Effector CD8-positive, alpha-beta T cell (primary cell): Measurements from ENCODE around the gene PPP4C.
"Not testable (repeated sequence)": the region's sequence is repeated elsewhere in the genome, so short reads cannot be mapped to it uniquely, and the experiment has no call there.

Source experiments
- DNase-seq: peaks from one replicate; lab custom pipeline; 2025; lab: John Stamatoyannopoulos, UW
- total RNA-seq, 4 experiments: gene quantifications; one replicate each; lab custom pipeline; 2026; lab: John Stamatoyannopoulos, UW

PPP4C gene
- total RNA-seq = 116 to 136 (median 117) reads per million in 4 experiments

GRCh38 chr16:30075503-30076275, at the start of gene PPP4C:
Gene PPP4C (plus strand): TSS chr16:30075994. CDS start chr16:30076378, 384 bp downstream.
- peak; percentile 80 for DNase-seq

GRCh38 chr16:30026449-30026848, 49.3 kb upstream of the PPP4C start:
- no peak for DNase-seq

- DNase-seq = no peak
Measured at GRCh38 chr16:30027588-30028437, 48.0 kb upstream of the PPP4C start.

- DNase-seq = no peak
Measured at GRCh38 chr16:30028438-30029076, 47.2 kb upstream of the PPP4C start.

- no peak for DNase-seq
Measured at GRCh38 chr16:30030011-30030685, 45.6 kb upstream of the PPP4C start.

GRCh38 chr16:30030841-30031413, 44.9 kb upstream of the PPP4C start, which contains the start of gene TLCD3B:
Gene TLCD3B (minus strand): TSS chr16:30031271. CDS start chr16:30030527, 744 bp downstream.
- no peak for DNase-seq

- DNase-seq = no peak
Measured at GRCh38 chr16:30031477-30031918, 44.3 kb upstream of the PPP4C start.

- peak; percentile 37 for DNase-seq
Measured at GRCh38 chr16:30032083-30032819, 43.5 kb upstream of the PPP4C start.

- no peak for DNase-seq
Measured at GRCh38 chr16:30033270-30033669, 42.5 kb upstream of the PPP4C start.

- DNase-seq = no peak
Measured at GRCh38 chr16:30040221-30040620, 35.6 kb upstream of the PPP4C start.

- DNase-seq = not testable (repeated sequence)
Measured at GRCh38 chr16:30040690-30041089, 35.1 kb upstream of the PPP4C start.

- DNase-seq = no peak
Measured at GRCh38 chr16:30041841-30042240, 34.0 kb upstream of the PPP4C start.

- no peak for DNase-seq
Measured at GRCh38 chr16:30046178-30046577, 29.6 kb upstream of the PPP4C start.

GRCh38 chr16:30046588-30046987, 29.2 kb upstream of the PPP4C start:
- no peak for DNase-seq

- DNase-seq = no peak
Measured at GRCh38 chr16:30049871-30050270, 25.9 kb upstream of the PPP4C start.

- no peak for DNase-seq
Measured at GRCh38 chr16:30051518-30051917, 24.3 kb upstream of the PPP4C start.

- peak; percentile 81 for DNase-seq
Measured at GRCh38 chr16:30052671-30053372, 23.0 kb upstream of the PPP4C start.

- no peak for DNase-seq
Measured at GRCh38 chr16:30053376-30054015, 22.3 kb upstream of the PPP4C start.

- DNase-seq = no peak
Measured at GRCh38 chr16:30054451-30054850, 21.3 kb upstream of the PPP4C start.
